Spleen (tissue), 7 donors: ENCODE data around the gene GRAMD1B.
"Not testable (repeated sequence)": the region's sequence is repeated elsewhere in the genome, so short reads cannot be mapped to it uniquely, and the experiment has no call there.

Source experiments
- CTCF ChIP-seq, 11 experiments: fragments of 200-600 bp in 7 of 11; fragments of 450-650 bp in 4 of 11; sonication (generic) in 4 of 11; IDR thresholded peaks in 8 of 11; conservative IDR thresholded peaks in 3 of 11; 1 replicate in 7 of 11; 2 replicates in 4 of 11; pipeline versions ENCODE4 v1.4.0 to v1.8.0; 2016 to 2021; ENCODE audit warnings: antibody characterized with exemption in 11 of 11, inconsistent platforms in 4 of 11, mild to moderate bottlenecking in 1 of 11
- POLR2A ChIP-seq, 3 donors: fragments of 450-650 bp; IDR thresholded peaks; one replicate each; pipeline ENCODE4 v1.5.1; 2017; ENCODE audit warnings: antibody characterized with exemption in 3 of 3, mild to moderate bottlenecking in 1 of 3
- donor health status: DM: no; HTN: no; CAD: no; lungs with moderate emphysema.
- donor health status: DM: no; HTN: no; CAD: no.
- donor health status: DM: no; HTN: no; CAD: no.

- not testable (repeated sequence) for TF ChIP-seq CTCF (IDR thresholded peaks at IDR 0.05 in 8 of 11, conservative IDR thresholded peaks at IDR 0.05 in 3 of 11); POLR2A (IDR thresholded peaks at IDR 0.05)
Observed at GRCh38 chr11:123465667-123466066, 35.6 kb downstream of the GRAMD1B start.
